Common myeloid progenitor, CD34-positive (primary cell): ENCODE measurements around the gene LAD1.

ENCODE experiments used
- CTCF ChIA-PET: fragments of 350-600 bp; sonication (Branson Sonifier 250); formaldehyde crosslinking; loops from one replicate; lab custom pipeline; 2021; ENCODE audit warnings: antibody characterized with exemption; lab: Charles Lee
- POLR2A ChIA-PET: fragments of 350-600 bp; sonication (Branson Sonifier 250); formaldehyde crosslinking; loops from one replicate; lab custom pipeline; 2021; ENCODE audit warnings: antibody characterized with exemption; lab: Charles Lee
- DNase-seq, 3 donors: peaks; one replicate each; pipeline versions ENCODE4 v3.0.0 to v3.0.0-alpha.2; 2013
- H3K27ac ChIP-seq, 2 experiments: 1 replicate in 1 of 2; 2 replicates in 1 of 2; pipeline ENCODE4 v1.7.0; 2013; ENCODE audit warnings: inconsistent platforms in 2 of 2, low read length in 2 of 2, mild to moderate bottlenecking in 2 of 2, low read depth in 1 of 2, moderate library complexity in 1 of 2; ENCODE audit not compliant: severe bottlenecking in 2 of 2, insufficient read depth in 1 of 2, poor library complexity in 1 of 2
- H3K27me3 ChIP-seq, 5 experiments: replicated peaks in 2 of 5; 1 replicate in 3 of 5; 2 replicates in 2 of 5; pipeline versions ENCODE4 v1.6.1 to v1.7.0; 2013; ENCODE audit warnings: low read length in 4 of 5, mild to moderate bottlenecking in 2 of 5, moderate library complexity in 2 of 5, inconsistent platforms in 1 of 5; ENCODE audit not compliant: insufficient read depth in 5 of 5, control insufficient read depth in 4 of 5
- H3K36me3 ChIP-seq, 4 experiments: 1 replicate in 2 of 4; 2 replicates in 2 of 4; pipeline versions ENCODE4 v1.6.1 to v1.7.0; 2013; ENCODE audit warnings: low read length in 3 of 4, control low read depth in 1 of 4, mild to moderate bottlenecking in 1 of 4; ENCODE audit not compliant: control insufficient read depth in 4 of 4, insufficient read depth in 4 of 4
- H3K4me1 ChIP-seq, 4 experiments: 1 replicate in 3 of 4; 2 replicates in 1 of 4; pipeline versions ENCODE4 v1.6.1 to v1.7.1; 2013; ENCODE audit warnings: low read length in 3 of 4, mild to moderate bottlenecking in 3 of 4, control low read depth in 1 of 4, inconsistent platforms in 1 of 4, moderate library complexity in 1 of 4; ENCODE audit not compliant: control insufficient read depth in 4 of 4, insufficient read depth in 4 of 4; ENCODE audit errors: control extremely low read depth in 1 of 4
- H3K4me3 ChIP-seq, 7 experiments: 1 replicate in 4 of 7; 2 replicates in 3 of 7; pipeline versions ENCODE4 v1.5.1 to v1.7.0; 2013; ENCODE audit warnings: mild to moderate bottlenecking in 7 of 7, low read length in 6 of 7, moderate library complexity in 6 of 7, inconsistent platforms in 2 of 7, low read depth in 2 of 7, control low read depth in 1 of 7; ENCODE audit not compliant: insufficient read depth in 4 of 7, control insufficient read depth in 1 of 7; ENCODE audit errors: extremely low read depth in 1 of 7
- H3K9me3 ChIP-seq, 5 experiments: 1 replicate in 4 of 5; 2 replicates in 1 of 5; pipeline versions ENCODE4 v1.6.1 to v1.7.1; 2013; ENCODE audit warnings: low read length in 4 of 5, mild to moderate bottlenecking in 2 of 5, inconsistent platforms in 1 of 5, low read depth in 1 of 5, moderate library complexity in 1 of 5; ENCODE audit not compliant: control insufficient read depth in 4 of 5, insufficient read depth in 2 of 5; ENCODE audit errors: control extremely low read depth in 1 of 5
- WGBS: methylation state at CpG from one replicate; pipeline ENCODE4 v1.1.5; 2013; ENCODE audit not compliant: insufficient coverage; 5-methylcytosine and 5-hydroxymethylcytosine counted together

The LAD1 gene

DNA sequence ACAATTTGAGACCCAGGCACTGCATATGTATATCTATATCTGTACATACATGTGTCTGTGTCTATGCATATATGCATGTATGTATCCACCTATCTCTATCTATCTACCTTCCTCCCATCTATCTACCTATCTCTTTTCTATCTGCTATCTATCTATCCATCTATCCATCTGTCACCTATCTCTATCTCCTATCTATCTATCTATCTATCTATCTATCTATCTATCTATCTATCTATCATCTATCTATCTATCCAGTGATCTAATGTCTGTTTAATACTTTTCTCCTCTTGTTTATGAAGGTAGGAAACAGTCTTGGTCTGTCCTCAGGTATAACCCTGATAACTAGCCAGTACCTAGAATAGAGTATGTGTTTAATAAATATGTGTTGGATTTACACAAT is 47.5 kb downstream of the LAD1 start:
- H3K4me3 ChIP-seq: no peak overlapping the region
- no peaks in the 10 kb centered on the region for H3K4me1 ChIP-seq
- H3K27me3 ChIP-seq: peaks cover 0 to 19% (median 10%) of the 10 kb centered on the region in 5 experiments
- DNase-seq: no peak
- H3K27ac ChIP-seq: no peak overlapping the region
- no peaks in the 10 kb centered on the region for H3K9me3 ChIP-seq
- ChIA-PET POLR2A (no interaction called here), CTCF (no interaction called here)
- no peaks in the 10 kb centered on the region for H3K36me3 ChIP-seq

DNA sequence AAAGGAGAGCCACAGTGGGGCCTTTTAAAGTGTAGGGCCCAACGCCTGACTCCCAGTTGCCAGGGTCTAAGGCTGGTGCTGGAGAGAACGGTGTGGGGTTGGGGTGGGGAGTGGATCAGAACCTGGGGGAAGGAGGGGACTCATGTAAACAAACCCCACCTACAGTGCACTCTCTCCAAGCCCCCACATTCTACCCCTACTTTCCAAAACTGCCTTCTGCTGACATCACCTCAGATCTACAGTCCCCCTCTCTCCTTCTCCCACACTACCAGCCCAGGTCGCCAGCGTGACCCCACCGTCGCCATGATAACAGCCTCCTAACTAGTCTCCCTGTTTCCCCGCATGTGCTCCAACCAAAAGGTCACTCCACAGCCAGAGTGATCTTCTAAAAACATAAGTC is 48.2 kb downstream of the LAD1 start:
- CTCF ChIA-PET: interaction anchor here (0.5 to 1.0 kb wide), 2 partner anchors 11 to 182 kb away, joined by 3 read pairs; no protein-coding TSS in a partner anchor

DNA sequence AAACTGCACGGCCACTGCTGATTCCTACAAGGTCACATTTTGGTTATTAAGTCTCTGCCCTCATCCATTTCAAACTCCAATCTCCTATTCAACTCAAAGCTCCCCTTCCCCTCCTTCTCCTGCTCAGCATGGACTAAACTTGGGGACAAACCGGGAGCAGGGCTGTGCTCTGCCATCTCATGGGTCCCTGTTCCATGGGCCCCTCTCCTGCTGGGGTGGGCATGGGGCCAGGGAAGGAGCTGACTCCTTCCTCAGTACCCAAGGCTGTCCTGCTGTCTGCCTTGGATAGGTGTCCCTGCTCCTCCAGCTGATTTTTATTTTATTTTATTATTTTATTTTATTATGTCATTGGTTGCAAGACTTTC is 48.8 kb downstream of the LAD1 start:
- Histone ChIP-seq H3K36me3 (no peaks in the 10 kb centered on the region), H3K4me3 (no peak overlapping the region), H3K9me3 (no peaks in the 10 kb centered on the region), H3K4me1 (no peaks in the 10 kb centered on the region), H3K27me3 (peaks cover 0 to 19% (median 10%) of the 10 kb centered on the region in 5 experiments), H3K27ac (no peak overlapping the region)
- ChIA-PET POLR2A (no interaction called here), CTCF (interaction anchor here (0.5 to 2.1 kb wide), 4 partner anchors 12 to 182 kb away, joined by 3 to 5 read pairs (median 4); no protein-coding TSS in a partner anchor)
- DNase-seq: no peak
- WGBS: 67% methylated on average over 1 of the region's 2 CpGs

More for the DNA sequence above, 48.2 kb downstream of the LAD1 start:
- Histone ChIP-seq H3K4me3 (no peak overlapping the region), H3K9me3 (no peaks in the 10 kb centered on the region), H3K27ac (no peak overlapping the region), H3K36me3 (no peaks in the 10 kb centered on the region), H3K27me3 (peaks cover 0 to 19% (median 10%) of the 10 kb centered on the region in 5 experiments), H3K4me1 (no peaks in the 10 kb centered on the region)
- POLR2A ChIA-PET: no interaction called here
- 90% methylated on average over 5 of the region's 7 CpGs for WGBS
- DNase-seq: no peak

DNA sequence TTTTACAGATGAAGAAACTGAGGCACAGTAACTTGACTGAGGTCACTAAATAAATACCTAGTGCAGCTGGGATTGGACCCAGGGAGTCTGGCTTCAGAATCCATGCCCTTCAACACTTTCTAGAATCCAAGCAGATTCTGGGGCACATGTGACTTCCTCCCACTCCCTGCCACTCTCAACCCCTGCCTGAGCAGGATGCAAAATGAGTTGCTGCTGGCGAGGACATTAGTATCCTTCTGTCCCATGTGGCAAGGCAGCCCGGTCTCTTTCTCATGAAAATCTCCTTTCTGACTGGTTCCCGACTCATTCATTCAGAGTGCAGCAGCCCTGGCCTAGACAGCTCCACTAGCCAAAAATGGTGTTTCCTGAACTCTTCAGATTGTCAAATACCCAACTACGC is 50.0 kb downstream of the LAD1 start:
- H3K27ac ChIP-seq: no peak overlapping the region
- no peak overlapping the region for H3K4me3 ChIP-seq
- H3K36me3 ChIP-seq: no peaks in the 10 kb centered on the region
- WGBS: 91% methylated on average over 4 of the region's 4 CpGs
- H3K9me3 ChIP-seq: no peaks in the 10 kb centered on the region
- no peaks in the 10 kb centered on the region for H3K4me1 ChIP-seq
- ChIA-PET POLR2A (no interaction called here), CTCF (interaction anchor here (1.0 to 4.4 kb wide), 11 partner anchors 13 to 95 kb away, joined by 3 to 24 read pairs (median 4); no protein-coding TSS in a partner anchor)
- peaks cover 0 to 19% (median 10%) of the 10 kb centered on the region in 5 experiments for H3K27me3 ChIP-seq
- DNase-seq: no peak

DNA sequence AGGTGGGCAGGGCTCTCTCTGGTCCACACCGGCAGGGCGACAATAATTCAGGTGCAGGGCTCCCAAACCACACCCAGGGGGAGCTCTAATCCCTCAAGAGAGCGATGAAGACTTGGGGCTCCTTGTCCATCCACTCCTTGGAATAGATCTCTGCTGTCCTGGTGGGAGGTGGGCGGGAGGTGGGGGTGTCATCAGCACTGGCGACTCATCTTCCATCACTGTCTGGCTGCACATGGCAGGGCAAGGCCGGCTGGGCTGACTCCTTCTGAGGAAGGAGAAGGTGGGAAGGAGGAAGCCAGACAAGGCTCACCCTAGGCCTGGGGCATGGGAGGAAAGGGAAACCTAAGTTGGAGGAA is 50.9 kb downstream of the LAD1 start:
- CTCF ChIA-PET: interaction anchor here (0.5 to 4.4 kb wide), 12 partner anchors 11 to 170 kb away, joined by 3 to 24 read pairs (median 4); no protein-coding TSS in a partner anchor
- H3K9me3 ChIP-seq: no peaks in the 10 kb centered on the region

DNA sequence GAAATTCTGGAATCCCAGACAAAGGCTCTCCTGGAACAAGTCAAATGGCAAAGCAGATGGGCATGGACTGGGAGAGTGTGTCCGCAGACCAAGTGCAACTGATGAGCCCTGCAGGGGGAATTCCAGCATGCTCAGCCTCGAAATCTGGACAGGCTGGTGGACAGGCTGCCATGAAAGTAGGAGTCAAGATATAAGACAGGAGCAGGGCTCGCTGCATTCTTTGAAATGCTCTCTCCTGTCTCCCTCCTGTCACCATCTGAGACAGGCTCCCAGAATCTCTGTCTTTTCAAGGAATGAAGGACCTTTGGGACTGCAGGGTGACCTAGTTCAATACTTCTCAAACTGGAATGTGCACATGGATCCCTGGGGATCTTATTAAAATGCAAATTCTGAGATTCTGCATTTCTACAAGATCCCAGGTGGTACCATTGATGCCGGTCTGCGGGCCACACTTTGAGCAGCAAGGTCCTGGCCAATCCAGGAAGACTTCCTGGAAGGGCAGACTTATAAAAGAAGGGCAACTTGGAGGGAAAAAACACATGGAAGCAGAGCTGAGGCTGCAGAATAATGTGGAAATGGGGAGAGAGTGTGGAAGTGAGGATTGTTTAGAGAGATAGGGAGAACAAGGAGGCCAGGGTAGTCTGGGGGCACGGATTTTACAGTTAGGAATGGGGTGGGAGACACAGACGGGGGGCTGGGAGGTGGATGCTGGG is 51.5 kb downstream of the LAD1 start:
- Histone ChIP-seq H3K4me1 (no peaks in the 10 kb centered on the region), H3K27me3 (peaks cover 0 to 16% (median 7%) of the 10 kb centered on the region in 5 experiments), H3K9me3 (no peaks in the 10 kb centered on the region), H3K4me3 (no peak overlapping the region), H3K27ac (no peak overlapping the region), H3K36me3 (no peaks in the 10 kb centered on the region)
- 17% methylated on average over 6 of the region's 7 CpGs for WGBS
- DNase-seq: no peak
- POLR2A ChIA-PET: no interaction called here
- CTCF ChIA-PET: interaction anchor here (0.9 to 4.4 kb wide), 9 partner anchors 8 to 93 kb away, joined by 3 to 24 read pairs (median 6); no protein-coding TSS in a partner anchor

More for the DNA sequence above, 50.9 kb downstream of the LAD1 start:
- POLR2A ChIA-PET: no interaction called here
- no peaks in the 10 kb centered on the region for H3K4me1 ChIP-seq
- 14% methylated on average over 4 of the region's 6 CpGs for WGBS
- H3K27ac ChIP-seq: no peak overlapping the region
- no peaks in the 10 kb centered on the region for H3K36me3 ChIP-seq
- peak; percentile 40 to 64 (median 50) for DNase-seq
- H3K27me3 ChIP-seq: peaks cover 0 to 19% (median 7%) of the 10 kb centered on the region in 5 experiments
- H3K4me3 ChIP-seq: no peak overlapping the region

DNA sequence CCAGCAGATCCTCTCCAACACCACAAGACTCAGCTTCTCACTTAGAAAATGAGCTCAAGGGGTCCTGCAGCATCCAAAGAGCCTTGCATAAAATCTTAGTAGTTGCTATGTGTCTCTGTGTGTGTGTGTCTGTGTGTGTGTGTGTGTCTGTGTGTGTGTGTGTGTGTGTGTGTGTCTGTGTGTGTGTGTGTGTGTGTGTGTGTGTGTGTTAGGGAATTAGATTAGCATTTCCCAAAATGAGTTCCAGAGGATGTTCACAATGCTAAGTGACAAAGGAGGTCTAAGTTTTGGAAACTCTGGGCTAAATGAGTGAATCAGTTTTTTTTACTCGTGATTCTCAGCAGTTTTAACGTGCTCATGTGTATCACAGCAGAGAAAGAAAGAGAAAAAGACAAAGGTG is 52.1 kb downstream of the LAD1 start:
- no peak overlapping the region for H3K4me3 ChIP-seq
- H3K9me3 ChIP-seq: peaks cover 0 to 2% (median under 1%) of the 10 kb centered on the region in 5 experiments
- WGBS: 38% methylated on average over 2 of the region's 2 CpGs
- CTCF ChIA-PET: interaction anchor here (1.7 to 4.4 kb wide), 5 partner anchors 9 to 38 kb away, joined by 6 to 24 read pairs (median 9); no protein-coding TSS in a partner anchor
- POLR2A ChIA-PET: interaction anchor here (0.6 kb wide), 1 partner anchor 172 kb away, joined by 3 read pairs; no protein-coding TSS in a partner anchor
- peaks cover 0 to 12% (median 9%) of the 10 kb centered on the region in 5 experiments for H3K27me3 ChIP-seq
- DNase-seq: no peak
- no peaks in the 10 kb centered on the region for H3K4me1 ChIP-seq
- no peak overlapping the region for H3K27ac ChIP-seq
- H3K36me3 ChIP-seq: no peaks in the 10 kb centered on the region
